SK-MEL-5 (cell line): Measurements from ENCODE around the gene MKNK2. TPM values are rescaled to one million over a fixed set of nuclear protein-coding genes. Genes with fewer than 3 reads are reported as not detected.

Experiments used
- DNase-seq: peaks from one replicate; pipeline ENCODE4 v3.0.0-alpha.2; 2016; ENCODE audit warnings: low read depth, low spot score
- in situ Hi-C: cut with HindIII; loops from 2 replicates; pipeline ENCODE4 v1.10.0; 2016; ENCODE audit warnings: low sequenced_read_pairs, high pct_unique_total_duplicates, low pct_unique_long_range_greater_than_20kb
- total RNA-seq: library from RNA; depleted of rRNA; stranded (reverse); fragments of >200 nt; shearing (Covaris generic); gene quantifications from 2 replicates; pipeline ENCODE4 v1.2.3, GENCODE V29; 2014

Gene MKNK2
- total RNA-seq, 1 experiment from 2014 or later: 22.2 TPM

GRCh38 chr19:2062389-2062729, 11.3 kb upstream of the MKNK2 start:
- no peak for DNase-seq
- in situ Hi-C loops: no loop called here

- in situ Hi-C loops: no loop called here
- peak; percentile 96 for DNase-seq
Observed at GRCh38 chr19:2061495-2062388, 10.7 kb upstream of the MKNK2 start.

- in situ Hi-C loops: no loop called here
- DNase-seq: peak; percentile 77
Observed at GRCh38 chr19:2060884-2061494, 9.9 kb upstream of the MKNK2 start.

GRCh38 chr19:2059422-2060201, 8.6 kb upstream of the MKNK2 start:
- DNase-seq: peak; percentile 71
- in situ Hi-C loops: no loop called here

DNA sequence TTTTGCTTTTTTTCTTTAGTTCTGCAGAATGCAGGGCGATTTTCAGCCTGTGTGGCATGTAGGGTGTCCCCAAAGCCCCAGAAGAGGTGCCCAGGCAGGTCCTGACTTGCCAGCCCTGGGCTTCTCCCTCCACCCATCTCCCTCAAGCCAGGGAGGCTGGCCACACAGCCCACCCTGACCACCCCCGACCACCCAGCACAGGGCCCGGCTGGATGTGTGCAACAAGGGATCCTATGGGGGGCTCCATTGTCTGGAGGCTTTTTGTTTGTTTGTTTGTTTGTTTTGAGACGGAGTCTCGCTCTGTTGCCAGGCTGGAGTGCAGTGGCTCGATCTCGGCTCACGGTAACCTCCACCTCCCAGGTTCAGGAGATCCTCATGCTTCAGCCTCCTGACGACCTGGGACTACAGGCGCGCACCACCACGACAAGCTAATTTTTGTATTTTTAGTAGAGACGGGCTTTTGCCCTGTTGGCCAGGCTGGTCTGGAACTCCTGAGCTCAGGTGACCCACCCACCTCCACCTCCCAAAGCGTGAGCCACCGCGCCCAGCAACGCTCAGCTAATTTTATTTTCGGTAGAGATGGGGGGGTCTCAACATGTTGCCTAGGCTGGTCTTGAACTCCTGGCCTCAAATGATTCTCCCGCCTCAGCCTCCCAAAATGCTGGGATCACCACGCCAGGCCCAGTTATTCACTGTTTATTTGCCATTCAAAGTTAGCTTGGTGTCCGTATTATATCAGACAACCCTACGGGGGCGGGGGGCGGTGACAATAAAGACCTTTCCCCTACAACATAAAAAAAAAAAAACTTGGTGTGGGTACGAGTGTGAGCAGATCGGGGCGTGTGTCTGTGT, 7.8 kb upstream of the MKNK2 start:
- in situ Hi-C loops: no loop called here
- no peak for DNase-seq

- in situ Hi-C loops: no loop called here
- no peak for DNase-seq
Observed at GRCh38 chr19:2057484-2058469, 6.7 kb upstream of the MKNK2 start.

GRCh38 chr19:2056837-2057192, 5.8 kb upstream of the MKNK2 start:
- in situ Hi-C loops: no loop called here
- no peak for DNase-seq

- peak; percentile 38 for DNase-seq
- in situ Hi-C loops: no loop called here
Observed at GRCh38 chr19:2055931-2056836, 5.1 kb upstream of the MKNK2 start.

GRCh38 chr19:2054763-2055162, 3.7 kb upstream of the MKNK2 start:
- in situ Hi-C loops: no loop called here
- no peak for DNase-seq

- no peak for DNase-seq
- in situ Hi-C loops: no loop called here
Observed at GRCh38 chr19:2053601-2054389, 2.8 kb upstream of the MKNK2 start.

DNA sequence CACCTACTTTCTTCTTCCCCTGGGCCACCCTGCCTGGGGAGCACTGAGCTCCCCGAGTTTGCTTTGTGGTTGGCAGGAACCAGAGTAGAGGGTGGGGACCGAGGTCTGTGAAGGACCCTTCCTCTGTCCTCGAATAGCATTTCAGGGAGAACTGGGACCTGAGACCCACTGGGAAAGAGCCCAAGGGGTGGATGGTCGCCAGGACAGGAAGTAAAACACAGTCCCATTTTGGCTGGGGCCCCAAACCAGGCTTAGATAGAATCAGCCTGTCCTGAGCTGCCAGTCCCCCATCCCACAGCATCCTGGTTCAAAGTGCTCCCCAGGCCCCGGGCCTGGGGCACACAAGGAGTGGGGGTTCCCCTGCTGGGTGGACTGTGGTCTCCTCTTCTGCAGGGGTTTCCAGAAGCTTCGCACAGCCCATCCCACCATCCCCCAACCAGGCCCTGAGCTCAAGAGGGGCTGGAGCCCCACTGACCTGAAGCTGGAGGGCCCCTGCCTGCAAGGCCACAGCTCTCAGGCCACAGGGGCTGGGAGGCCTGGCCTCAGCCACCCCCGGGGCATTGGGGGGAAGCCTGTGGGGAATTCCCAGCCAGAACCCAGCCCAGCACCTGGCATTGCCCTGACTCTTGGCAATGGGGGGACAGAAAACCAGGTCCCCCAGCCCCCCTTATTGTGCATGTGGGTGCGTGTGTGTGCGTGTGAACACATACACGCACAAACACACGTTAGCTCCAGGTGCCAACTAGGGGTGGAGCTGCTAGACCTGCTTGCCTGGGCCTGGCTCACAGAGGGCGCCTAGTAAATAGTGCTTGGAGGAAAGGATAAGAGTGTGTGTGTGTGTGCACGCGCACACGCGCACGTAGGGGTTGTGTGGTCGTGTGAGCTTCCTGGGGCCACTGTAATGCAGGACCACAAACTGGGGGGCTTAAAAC, 995 bp upstream of the MKNK2 start:
- in situ Hi-C loops: no loop called here
- no peak for DNase-seq

- DNase-seq: no peak
- in situ Hi-C loops: no loop called here
Observed at GRCh38 chr19:2050349-2050990, 574 bp downstream of the MKNK2 start.

- in situ Hi-C loops: no loop called here
- peak; percentile 26 for DNase-seq
Observed at GRCh38 chr19:2049741-2050348, 1.2 kb downstream of the MKNK2 start.
